DLD1 (cell line): ENCODE data around the gene PRR7.
"Not testable (repeated sequence)": the region's sequence is repeated elsewhere in the genome, so short reads cannot be mapped to it uniquely, and the experiment has no call there.

Source experiments
- in situ Hi-C: cut with HindIII; loops from 2 replicates; pipeline ENCODE4 v1.10.0; 2017; ENCODE audit warnings: low sequenced_read_pairs

PRR7 gene, protein sequence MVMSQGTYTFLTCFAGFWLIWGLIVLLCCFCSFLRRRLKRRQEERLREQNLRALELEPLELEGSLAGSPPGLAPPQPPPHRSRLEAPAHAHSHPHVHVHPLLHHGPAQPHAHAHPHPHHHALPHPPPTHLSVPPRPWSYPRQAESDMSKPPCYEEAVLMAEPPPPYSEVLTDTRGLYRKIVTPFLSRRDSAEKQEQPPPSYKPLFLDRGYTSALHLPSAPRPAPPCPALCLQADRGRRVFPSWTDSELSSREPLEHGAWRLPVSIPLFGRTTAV

DNA sequence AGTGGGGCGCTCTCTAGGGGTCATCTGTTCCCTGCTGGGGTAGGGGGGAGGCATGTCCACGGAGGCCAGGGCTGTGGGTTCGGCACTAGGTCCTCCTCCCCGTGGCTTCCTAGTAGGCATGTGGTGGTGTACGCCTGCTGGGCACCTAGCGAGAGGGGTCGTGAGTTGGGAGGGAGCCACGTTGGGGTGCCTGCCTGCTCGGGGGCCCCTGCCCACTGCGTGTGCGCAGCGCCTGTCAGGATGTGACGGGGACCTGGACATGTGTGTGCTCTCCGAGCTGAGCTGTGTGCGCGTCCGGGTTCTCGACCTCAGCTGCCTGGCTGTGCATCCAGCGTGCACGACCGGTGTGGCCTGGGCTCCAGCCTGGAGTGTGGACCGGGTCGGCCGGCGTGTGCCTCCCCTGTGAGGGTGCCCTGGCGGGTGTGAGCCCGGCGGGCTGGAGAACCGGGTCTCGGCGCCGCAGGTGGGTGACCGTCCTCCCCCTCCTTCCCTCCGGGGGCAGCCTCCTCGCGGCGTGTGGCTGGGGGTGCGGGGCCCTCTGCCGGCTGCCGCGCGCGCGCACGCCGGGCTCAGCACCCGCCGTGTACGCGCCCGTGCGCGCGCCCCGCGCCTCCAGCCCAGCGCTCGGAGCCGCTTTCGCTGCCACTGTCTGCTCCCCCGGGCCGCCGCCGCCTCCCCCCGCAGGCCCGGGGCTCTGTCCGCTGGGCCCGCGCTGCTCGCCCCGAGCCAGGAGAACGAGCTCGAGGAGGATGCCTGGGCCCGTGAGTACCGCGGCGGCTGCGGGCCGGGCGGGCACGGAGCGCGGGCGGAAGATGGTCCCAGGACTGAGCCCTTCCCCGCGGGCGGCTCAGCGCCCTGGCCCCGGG is at the start of gene PRR7:
PRR7 (plus strand) TSS at position 615 of the 866 bp plus-strand sequence. CDS start 8,254 bp downstream, outside the sequence.
- in situ Hi-C loops, result no loop called here

DNA sequence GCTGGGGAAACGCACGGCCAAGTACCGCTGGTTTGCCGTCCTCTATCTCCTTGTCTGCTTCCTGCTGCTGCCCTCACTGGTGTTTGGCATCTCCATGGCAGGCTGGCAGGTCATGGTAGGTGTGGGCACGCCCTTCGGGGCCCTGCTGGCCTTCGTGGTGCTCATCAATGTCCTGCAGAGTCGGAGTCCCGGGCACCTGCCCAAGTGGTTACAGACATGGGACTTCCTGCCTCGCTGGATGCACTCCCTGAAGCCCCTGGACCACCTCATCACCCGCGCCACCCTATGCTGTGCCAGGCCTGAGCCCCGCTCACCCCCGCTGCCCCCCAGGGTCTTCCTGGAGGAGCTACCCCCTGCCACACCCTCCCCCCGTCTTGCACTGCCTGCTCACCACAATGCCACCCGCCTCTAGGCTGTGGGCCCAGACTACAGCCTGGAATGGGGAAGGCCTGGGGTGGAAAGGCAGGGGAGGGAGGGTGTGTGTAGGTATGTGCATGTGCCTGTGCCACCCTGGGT is 48.7 kb upstream of the PRR7 start:
- in situ Hi-C loops, result no loop called here

DNA sequence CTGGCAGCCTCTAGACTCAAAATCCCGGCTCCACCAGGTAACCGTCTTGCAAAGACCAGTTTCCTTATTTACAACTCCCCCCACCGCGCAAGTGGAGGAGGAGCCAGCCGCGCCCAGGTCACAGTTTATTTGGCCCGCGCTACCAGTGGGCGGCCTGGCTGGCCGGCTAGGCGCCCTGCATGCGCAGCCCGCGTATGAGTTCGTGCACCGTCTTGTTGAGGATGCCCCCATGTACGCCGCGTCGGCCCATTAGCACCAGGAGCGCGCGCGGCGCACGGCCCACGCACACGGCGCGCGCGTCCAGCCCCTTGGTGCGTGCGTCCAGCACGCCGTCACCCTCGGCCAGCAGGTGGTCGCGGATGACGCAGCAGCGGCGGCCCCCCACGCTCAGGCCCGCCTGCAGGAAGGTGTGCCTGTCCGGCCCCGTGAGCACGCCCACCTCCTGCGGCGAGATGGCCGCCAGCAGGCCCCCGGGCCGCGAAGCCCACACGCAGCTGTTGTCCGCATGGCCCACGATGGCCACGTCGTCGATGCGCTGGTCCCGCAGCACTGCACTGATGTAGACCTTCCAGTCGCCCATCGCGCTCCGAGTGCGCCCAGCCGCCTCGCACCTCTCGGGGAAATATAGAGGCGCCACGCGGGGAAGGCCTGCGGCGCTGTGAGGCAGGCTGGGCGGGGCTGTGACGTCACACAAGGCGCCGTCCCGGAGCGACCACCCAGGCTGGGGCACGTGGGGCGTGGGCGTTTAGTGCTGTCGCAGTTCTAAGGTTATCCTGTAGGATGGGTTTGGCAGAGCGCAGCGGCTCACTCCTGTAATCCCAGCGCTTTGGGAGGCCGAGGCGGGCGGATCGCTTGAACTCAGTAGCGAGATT is 46.4 kb upstream of the PRR7 start, which contains the start of gene PFN3:
PFN3 (minus strand) TSS at position 665 of the 872 bp plus-strand sequence; CDS start at position 580, 85 bp downstream.
- in situ Hi-C loops, result no loop called here

DNA sequence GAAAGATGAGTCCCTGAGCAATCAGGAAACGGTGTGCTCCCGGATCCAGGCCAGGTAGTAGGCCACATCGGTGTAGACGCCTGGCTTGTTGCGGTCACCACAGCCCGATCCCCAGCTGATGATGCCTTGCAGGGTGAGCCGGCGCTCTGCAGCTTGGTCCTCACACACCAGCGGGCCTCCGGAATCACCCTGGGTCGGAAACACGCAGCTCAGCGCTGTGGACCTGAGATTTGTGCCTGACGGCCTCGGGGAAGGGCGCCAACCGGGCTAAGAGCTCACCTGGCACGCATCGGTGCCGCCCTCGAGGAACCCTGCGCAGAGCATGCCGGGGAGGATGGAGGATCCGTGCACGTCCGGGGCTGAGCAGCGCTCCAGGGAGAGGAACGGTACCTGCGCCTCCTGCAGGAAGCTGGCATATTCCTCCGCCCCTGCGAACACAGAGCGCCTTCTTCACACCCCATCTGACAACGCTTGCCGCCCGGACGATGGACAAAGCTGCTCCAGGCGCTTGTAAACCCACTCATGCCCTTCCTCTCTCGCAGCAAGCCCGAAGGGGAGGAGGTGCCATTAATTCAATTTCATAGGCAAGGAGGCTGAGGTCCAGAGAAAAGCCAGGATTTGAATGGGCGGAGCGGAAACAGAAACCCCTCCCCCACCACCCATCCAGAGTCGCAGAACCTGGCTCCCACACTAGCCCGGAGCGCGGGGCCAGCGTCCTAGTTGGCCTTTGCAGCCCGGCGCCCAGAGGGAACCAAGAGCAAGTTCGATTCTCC is 44.2 kb upstream of the PRR7 start:
- in situ Hi-C loops, result no loop called here

DNA sequence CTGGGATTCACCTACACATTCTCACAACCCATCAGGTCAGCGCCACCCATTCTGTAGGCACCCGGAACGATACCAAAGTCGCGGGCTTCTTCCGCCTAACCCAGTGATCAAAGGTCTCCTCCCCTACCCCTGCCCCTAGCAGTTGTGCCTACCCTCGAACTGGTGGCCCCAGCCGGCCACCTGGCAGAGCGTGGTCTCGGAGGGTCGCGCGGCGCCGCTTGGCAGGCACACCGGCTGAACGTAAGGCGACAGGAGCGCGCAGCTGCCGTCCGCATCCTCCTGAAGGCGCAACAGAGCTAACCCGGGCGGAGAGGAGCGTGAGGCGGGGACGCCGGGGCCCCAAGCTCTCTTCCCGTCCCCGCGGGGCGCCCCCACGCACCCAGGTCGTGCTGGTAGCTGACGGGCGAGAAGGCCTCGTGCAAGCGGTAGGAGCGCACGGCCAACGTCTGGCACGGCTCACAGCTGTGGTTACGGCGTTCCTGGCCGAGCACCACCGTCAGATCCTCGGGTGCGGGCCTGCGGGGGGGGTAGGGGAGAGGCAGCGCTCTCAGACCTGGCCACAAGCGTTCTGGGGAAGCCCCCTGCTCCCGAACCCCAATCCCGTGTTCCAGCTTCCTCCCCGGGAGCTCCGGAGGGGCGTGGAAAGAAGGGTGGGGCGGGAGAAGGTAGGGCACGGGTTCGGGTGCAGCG is 43.4 kb upstream of the PRR7 start:
- in situ Hi-C loops, result no loop called here

DNA sequence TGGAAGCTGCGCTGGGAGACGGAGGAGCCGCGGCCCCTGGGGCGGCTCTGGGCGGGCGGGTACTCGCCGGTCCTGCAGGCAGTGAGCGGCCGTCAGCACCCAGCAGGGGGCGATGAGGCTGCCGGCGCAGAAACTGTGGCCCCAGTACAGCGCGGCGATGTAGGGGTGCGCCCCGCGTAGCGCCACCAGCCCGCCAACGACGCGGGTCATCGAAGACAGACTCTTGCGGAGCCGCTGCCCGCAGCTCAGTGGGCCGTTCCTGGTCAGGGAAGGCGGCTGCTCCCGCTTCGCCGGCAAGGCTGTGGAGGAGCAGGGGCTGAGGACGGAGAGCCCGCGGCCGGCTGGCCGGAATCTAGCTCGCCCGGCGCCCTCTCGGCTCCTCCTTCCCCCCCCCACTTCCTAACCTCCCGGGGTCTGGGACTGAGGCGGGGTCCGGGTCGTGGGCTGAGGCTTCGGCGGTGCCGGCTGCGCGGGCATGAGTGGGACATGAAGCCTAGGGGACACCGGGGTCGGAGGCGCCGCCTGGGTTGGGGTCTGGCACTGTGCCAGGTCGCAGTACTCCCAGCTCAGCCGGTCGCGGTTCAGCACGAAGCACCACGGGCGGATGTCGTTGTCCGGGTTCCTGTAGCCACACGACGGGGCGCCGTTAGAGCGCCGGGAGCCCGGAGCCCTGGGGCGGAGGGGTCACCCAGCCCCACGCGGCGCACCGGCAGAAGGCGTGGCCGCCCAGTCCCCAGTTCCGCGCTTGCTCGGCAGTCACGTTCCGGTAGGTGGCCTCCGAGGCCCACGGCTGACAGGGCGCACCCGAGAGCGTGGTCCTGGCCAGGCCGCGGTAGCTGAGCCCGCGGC is 42.6 kb upstream of the PRR7 start:
- in situ Hi-C loops, result no loop called here

DNA sequence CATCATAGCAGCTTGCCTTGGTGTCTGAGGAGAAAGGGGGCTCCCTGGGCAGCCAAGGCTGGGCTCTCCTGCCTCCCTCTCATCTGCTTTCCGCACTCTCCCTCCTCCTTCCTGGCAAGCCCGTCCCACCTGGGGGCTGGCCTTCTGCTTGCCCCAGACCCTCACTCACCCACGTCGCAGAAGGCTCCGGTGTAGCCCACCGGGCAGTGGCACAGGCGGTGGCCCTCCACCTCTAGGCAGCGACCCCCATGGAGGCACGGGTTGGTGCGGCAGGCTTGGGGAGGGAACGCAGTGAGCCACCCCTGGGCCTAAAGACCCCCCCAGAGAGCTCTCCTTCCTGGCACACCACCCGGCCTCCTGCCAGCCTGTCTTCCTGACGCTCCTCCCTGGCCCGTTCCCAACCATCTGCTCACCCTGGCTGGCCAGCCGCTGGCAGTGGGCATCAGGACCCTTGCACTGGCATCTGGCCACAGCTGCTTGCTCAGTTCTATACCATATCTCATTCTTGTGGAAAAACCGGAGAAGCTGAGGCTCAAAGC is 41.9 kb upstream of the PRR7 start:
- in situ Hi-C loops, result no loop called here

DNA sequence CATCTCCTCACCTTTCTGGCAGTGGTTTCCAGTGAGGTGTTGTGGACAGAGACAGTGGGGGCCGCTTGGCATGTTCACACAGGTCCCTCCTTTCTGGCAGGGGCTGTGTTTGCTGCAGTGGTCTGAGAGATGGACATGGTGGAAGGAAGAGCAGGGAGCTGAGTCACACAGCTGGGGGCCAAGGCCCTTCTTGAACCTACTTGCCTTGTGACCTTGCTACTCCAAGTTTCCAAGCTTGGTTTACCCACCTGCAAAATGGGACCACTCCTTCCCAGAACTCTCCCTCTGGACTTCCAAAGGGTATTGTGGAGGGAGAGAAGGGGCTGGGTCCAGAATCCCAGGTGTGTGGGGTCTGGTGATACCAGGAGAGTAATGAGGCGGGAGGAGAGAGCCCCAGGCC is 41.3 kb upstream of the PRR7 start:
- in situ Hi-C loops, result no loop called here

DNA sequence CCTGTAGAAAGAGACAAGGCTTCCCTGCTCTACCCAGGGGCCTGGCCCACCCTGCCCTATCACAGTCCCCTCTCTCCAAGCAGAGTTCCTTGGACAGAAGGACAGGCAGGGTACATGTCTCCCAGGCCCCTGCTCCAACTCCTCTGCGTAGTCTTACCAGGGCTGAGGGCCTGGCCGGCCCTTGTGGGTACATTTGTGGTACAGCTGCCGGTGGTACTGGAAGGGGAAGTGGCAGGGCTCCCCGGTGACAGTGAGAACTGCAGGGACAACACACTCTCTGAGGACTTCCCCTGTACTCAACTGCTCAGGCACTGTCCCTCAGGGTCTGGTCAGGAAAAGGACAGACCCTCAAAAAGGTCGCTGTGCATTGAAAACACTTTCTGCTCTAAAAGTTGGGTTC is 40.8 kb upstream of the PRR7 start:
- in situ Hi-C loops, result no loop called here

DNA sequence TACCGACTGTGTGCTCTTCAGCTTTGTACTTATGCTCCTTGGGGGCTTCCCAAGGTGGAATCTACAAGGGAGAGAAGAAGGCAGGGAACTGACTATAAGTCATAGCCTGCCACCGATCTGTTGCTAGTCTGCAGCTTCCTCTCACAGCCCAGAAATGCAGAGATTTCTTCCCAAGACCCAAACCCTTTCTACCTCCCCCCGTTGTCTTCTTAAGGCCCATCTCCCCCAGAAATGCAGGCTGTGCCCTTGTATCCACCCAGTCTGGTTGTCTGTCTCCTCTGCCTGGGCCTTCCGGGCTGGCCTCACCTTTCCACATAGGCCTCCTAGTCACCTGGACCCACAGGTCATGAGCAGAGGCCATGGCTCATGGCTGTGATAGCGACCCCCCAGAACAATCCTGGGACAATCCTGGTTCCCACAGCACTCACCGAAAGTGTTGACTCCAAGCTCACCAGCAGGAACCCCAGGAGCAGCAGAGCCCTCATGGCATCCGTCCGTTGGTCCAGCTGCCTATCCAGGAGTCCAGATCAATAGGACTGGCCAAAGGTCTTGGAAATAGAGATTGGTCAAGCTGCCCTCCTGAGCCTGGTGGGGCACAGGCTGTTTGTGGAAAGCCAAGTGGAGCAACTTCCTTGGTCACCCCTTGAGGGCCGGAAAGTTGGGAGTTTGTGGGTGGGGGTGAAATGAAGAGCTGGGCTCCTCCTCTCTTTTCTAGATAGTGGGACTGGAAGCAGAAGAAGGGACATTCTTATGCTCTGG is 37.4 kb upstream of the PRR7 start, which contains the start of gene F12:
F12 (minus strand) TSS at position 522 of the 759 bp plus-strand sequence; CDS start at position 485, 37 bp downstream.
- in situ Hi-C loops, result no loop called here

DNA sequence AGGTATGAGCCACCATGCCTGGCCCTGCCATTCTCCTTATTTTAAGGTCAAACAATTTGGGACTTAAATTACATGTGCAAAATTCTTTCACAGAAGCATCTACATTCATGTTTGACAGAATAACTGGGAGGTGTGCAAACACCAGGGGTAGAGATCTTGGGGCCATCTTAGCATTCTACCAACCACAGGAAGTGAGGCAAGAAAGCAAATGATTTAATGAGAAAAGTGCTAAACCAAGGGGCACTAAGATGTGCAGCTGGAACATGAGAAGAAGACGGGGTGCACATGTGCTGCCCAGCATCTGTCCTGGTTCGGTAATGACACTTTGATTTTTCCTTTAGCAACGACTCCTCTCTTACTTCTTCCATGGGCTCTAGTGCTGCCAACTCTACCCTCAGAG is 36.0 kb upstream of the PRR7 start:
- in situ Hi-C loops, result no loop called here

DNA sequence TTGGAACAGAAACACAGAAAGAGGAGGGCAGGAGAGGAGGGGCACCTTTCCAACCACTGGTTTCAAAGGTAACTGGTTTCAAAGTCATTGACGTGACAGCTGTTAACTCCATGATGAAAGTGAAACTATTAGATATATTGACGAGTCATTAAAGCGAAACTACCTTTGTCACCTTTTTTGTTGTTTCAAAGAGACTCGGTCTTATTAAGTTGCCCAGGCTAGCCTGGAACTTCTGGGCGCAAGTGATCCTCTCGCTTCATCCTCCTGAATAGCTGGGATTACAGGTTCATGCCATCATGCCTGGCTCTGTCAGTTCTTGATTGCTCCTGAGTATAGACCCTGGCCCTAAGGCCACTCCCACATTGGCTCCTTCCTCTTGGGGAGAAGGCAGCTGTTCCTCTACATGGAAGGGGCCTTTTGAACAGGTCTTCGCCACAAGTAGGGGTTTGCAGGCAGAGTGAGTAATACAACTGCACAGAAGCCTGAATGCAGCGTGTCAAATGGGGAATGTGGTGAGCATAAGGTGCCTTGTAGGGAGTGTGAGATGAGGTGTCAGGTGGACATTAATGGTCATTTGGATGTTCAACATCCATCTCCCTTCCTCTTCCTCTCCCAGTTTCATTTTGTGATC is 33.9 kb upstream of the PRR7 start:
- in situ Hi-C loops, result no loop called here

DNA sequence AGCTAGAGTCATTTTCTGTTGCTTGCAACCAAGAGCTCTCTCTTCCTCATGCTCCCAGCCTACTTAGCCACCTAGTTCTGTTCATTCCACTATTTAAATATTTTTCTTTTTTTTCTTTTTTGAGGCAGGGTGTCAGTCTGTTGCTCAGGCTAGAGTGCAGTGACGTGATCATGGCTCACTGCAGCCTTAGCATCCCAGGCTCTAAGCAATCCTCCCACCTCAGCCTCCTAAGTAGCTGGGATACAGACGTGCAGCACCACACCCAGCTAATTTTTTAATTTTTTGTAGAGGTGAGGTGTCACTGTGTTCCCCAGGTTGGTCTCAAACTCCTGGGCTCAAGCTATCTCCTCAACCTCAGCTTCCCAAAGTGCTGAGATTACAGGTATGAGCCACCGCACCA is 32.1 kb upstream of the PRR7 start:
- in situ Hi-C loops, result no loop called here

DNA sequence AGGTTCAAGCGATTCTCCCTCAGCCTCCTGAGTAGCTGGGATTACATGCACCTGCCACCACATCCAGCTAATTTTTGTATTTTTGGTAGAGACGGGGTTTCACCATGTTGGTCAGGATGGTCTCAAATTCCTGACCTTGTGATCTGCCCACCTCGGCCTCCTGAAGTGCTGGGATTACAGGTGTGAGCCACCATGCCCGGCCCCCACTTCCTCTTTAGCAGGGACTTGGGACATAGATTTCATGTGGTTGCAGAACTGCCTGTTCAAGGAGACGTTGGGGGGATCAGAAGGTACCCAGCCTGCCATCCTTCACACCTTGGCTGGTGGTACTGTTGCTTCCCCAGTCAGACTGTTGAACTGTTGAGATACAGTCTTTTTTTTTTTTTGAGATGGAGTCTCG is 29.5 kb upstream of the PRR7 start:
- in situ Hi-C loops, result not testable (repeated sequence)

DNA sequence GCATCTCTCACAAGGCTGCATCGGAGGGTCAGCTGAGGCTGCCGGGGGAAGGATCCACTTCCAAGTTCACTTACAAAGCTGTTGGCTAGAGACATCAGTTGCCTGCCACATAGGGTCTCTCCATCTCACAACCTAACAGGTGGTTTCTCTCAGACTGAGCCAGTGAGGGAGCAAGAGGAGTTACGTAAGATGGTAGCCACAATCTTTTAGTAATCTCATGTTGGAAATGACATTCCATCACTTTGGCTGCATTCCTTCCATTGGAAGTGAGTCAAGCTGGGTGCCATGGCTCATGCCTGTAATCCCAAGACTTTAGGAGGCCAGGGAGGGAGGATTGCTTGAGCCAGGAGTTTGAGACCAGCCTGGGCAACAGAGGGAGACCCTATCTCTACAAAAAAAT is 27.6 kb upstream of the PRR7 start:
- in situ Hi-C loops, result no loop called here

DNA sequence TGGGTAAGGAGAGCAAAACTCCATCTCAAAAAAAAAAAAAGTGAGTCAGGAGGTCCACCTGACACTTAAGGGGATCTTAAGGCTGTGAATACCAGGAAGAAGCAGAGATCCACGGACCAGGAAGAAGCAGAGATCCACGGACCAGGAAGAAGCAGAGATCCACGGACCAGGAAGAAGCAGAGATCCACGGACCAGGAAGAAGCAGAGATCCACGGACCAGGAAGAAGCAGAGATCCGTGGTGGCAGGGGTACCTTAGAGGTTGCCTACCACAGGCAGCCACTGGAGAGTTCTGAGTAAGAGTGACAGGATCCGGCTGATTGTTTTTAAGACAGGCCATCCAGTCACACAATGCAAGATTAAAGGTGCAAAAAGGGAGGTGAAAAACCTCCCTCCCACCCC is 26.1 kb upstream of the PRR7 start:
- in situ Hi-C loops, result not testable (repeated sequence)
